GM21723 (cell line): Measurements from ENCODE around the gene TECR.
"Not testable (repeated sequence)": the region's sequence is repeated elsewhere in the genome, so short reads cannot be mapped to it uniquely, and the experiment has no call there.

ENCODE experiments used
- ATAC-seq: cut with Tn5 transposase; IDR thresholded peaks from one replicate; pipeline ENCODE4 v1.9.1; 2021; ENCODE audit warnings: mild to moderate bottlenecking, moderate library complexity; ENCODE audit not compliant: unreplicated experiment

The TECR gene

DNA sequence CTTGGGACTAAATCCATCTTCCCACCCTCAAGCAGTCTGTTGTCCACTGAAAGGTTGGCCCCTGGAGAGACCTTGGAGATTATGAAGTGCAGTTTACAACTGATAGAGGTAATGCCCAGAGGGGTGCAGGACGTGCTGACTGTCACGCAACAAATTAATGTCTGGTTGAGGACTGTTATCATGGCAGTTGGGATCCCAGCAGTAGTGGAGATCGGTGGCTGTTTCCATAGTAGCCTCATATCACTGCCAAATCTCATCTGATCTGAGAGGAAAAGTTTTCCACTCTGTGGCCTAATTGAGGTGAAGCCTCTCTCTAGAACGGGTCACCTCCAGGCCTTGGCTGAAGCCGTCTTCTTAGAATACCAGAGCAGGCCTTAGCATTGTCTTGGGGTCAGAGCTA is 4.1 kb downstream of the TECR start:
- no peak for ATAC-seq

DNA sequence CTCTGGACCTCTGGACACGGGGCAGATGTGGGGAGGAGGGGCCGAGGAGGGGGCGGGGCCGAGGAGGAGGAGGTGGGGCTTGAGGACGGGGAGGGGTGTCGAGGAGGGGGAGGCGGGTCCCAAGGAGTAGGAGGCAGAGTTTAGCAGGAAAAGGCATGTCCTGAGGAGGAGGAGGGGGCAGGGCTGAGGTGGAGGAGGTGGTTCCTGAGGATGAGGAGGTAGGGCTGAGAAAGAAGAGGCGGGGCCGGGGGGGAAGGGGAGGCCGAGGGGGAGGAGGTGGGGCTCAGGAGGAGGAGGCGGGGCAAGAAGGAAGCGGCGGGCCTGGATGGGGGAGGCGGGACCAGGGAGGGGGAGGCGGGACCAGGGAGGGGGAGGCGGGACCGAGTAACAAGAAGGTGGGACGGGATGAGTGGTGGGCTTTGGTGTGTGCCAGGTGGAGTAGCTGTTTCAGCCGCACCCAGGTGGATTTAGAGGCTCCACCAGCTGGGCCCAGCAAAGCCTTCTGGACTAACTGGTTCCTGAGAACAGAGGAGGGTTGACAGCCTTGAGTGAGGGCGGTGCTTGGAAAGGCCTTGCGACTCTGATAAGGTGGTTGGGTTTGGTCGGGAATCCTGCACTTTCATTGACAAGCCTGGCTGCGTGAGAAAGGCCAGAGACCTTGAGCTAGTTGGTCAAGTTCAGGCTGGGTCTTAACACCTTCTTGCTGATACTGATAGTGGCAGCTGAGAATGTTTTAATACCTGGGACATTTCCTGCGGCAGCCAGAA is 7.7 kb downstream of the TECR start:
- no peak for ATAC-seq

GRCh38 chr19:14540741-14541525 is 11.5 kb downstream of the TECR start:
- no peak for ATAC-seq

DNA sequence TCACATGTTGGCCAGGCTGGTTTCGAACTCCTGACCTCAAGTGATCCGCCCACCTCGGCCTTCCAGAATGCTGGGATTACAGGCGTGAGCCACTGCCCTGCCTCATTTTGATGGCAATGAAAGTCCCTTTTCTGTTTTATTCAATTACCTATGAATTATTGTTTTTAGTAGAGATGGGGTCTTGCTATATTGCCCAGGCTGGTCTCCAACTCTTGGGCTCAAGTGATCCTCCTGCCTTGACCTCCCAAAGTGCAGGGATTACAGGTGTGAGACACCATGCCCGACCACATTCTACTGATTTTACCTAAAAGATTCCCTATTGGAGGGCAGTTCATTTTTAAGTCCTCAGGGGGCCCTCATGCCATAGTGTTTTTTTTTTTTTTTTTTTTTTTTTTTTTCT is 12.6 kb downstream of the TECR start:
- ATAC-seq, result not testable (repeated sequence)

DNA sequence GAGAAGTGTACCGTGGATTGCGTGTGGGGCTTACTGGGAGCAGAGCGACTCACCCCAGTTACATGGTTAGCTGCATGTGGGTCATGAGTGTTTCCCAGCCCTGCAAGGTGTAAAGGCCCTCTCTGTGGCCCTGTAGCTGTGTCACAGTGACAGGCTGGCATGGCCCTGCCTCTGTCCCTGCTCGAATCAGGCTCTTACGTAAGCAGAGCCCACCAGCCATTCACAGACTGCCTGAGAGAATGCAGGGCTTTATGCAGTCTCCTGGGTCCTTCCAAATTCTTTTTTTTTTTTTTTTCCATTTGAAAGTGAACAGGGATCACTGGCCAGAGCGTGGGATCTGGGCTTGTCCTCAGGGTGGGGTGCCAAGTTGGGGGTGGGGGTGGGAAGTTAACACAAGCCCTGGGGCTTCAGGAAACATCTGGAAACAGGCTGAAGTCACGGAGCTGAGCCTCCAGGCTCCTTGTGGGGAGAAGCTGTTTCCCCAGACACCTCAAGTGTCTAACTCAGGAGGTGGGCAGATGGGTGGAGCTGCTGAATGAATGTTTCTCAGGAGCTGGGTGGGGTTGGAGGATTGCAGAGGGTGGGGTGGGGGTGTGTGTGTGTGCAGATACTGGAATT is 13.4 kb downstream of the TECR start:
- ATAC-seq, result no peak

GRCh38 chr19:14544047-14544446 is 14.7 kb downstream of the TECR start:
- no peak for ATAC-seq

DNA sequence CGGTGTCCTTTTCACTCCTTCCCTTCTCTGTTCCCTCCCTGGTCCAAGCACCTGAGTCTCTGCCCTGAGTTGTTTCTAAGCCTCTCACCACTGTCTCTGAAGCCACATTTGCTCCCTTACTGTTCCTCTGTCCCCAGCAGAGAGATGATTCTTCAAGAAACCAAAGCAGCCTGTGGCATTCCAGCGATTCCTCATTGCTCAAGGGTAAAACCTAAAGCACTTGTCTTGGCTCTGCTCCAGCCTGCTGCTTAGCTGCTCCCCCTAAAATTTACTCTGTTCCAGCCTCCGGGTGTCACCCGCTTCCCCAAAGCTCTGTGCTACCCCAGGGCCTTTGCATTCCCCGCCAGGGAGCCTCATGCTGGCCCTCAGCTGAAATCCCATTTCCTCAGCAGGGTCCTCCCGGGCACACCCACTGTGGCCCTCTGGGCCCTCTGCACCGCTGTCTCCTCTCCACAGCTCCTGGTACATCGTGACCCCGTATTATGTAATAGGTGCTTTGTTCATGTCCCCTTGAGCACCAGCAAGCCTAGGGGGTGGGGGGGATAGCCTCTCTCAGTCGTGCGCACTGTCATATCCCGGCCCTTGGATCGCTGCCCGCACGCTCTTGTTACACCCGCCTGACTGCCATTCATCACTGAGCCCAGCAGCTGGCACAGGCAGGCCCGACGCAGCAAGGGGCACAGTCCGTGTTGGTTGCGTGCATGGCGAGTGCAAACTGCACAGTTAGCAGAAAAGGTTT is 15.8 kb downstream of the TECR start:
- ATAC-seq, result no peak

- ATAC-seq, result no peak
Measured at GRCh38 chr19:14545716-14546082, 16.3 kb downstream of the TECR start.

DNA sequence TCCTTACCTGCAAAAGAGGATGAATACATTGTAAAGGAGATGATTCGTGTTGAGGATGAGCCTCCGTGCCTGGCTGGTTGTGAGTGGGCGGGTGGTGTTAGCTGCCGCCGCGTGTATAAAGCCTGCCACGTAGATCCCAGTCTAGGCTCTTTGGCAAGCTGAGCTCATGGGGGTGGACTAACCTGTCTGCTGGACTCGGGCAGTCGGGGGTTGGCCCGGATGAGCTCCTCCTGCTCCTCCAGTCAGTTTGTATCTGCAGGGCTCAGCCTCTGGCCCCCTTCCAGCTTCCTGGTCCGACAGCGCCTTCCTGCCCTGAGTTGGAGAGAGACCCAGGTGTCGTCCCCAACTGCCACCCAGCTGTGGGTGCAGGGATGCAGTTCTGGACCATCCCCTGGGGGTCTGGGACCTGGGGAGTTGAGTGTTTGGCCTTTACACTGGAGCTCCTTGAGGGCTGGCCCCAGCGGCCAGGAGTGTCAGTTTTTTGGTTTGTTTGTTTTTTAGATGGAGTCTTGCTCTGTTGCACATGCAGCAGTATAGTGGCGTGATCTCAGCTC is 20.9 kb downstream of the TECR start:
- ATAC-seq, result no peak

GRCh38 chr19:14551134-14552005 is 22.0 kb downstream of the TECR start:
- ATAC-seq, result not testable (repeated sequence)

GRCh38 chr19:14552006-14552360 is 22.6 kb downstream of the TECR start:
- ATAC-seq, result not testable (repeated sequence)

- ATAC-seq, result no peak
Measured at GRCh38 chr19:14553042-14553938, 23.9 kb downstream of the TECR start.

GRCh38 chr19:14553939-14554243 is 24.5 kb downstream of the TECR start:
- ATAC-seq, result no peak

GRCh38 chr19:14554382-14554812 is 25.0 kb downstream of the TECR start:
- no peak for ATAC-seq

DNA sequence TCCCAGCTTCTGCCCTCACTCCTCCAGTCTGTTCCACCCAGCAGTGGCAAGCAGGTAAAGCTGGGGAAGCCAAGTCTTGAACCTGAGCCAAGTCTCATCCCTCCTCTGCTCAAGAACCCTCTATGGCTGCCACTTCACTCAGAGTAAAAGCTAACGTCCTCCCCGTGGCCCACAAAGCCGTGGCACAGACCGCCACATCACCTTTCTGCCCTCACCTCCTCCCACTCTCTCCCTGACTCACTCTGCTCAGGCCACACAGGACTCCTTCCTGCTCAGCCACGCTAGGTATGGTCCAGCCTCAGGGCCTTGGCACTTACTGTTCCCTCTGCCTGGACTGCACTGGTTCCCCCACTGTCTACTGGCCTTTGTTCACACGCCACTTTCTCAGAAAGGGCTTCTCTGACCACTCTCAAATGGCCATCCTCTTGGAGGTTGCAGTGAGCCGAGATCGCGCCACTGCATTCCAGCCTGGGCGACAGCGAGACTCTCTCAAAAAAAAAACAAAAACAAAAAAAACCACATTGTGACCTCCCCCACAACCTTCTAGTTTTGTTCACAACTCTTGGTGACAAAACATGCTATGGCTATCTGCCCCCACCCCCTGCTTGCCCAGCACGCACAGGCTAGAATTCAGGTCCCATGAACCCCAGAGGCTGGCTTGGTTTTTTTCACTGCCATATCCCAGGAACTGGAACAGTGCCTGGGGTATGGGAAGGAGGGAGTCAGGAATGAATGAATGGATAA is 26.7 kb downstream of the TECR start:
- ATAC-seq, result no peak

GRCh38 chr19:14556662-14557188 is 27.3 kb downstream of the TECR start:
- no peak for ATAC-seq

DNA sequence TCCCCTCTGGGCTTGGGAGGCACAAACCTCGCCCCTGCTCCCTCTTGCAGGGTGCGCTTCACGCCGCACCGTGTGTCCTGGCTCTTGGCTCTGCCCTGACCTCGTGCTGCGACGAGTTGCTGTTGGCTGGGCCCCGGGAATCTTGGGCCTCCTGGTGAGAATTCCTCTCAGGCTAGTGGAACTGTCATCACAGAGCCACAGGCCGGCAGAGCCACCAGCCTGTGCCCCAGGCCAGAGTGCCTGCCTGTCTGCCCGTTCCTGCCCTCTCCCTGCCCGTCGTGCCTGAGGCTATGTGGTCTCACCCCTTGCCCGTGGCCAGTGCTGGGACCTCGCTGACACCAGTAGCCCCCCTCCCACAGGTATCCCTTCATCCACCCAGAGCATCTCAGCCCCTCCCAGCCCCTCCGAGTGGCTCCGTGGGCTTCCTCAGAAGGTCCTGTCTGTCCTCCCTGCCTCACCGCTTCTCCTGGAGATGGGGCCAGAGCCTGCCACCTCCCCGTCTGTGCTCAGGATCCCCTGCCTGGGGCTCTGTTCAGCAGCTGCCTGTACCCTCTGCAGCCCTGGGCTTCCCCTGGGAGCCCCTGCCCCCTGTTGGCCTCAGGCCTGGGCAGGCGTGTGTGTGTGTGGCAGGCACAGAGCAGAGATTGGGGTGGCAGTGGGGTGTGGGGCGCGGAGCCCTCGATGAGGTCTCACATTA is 29.1 kb downstream of the TECR start:
- no peak for ATAC-seq
